ENCODE results near the gene CNOT10. TPM values are rescaled to one million over a fixed set of nuclear protein-coding genes. Genes with fewer than 3 reads are reported as not detected.

Gene CNOT10
- total RNA-seq, 1 experiment from 2014 or later = 26.1 TPM

- Histone ChIP-seq H3K4me3 (ENCODE audit: low read depth in 2 of 2, low read length in 2 of 2) (no peak overlapping the region), H3K27ac (ENCODE audit: low read length) (no peak overlapping the region), H3K27me3 (ENCODE audit: control insufficient read depth, insufficient read depth, low read length) (no peaks in the 10 kb centered on the region; the same call in none of the 2 replicates), H3K4me1 (ENCODE audit: control insufficient read depth, insufficient read depth, low read length) (no peaks in the 10 kb centered on the region), H3K36me3 (ENCODE audit: control insufficient read depth, insufficient read depth, low read length) (no peaks in the 10 kb centered on the region), H3K9me3 (ENCODE audit: control insufficient read depth, insufficient read depth, low read depth, low read length) (no peaks in the 10 kb centered on the region)
- no peak for TF ChIP-seq REST (IDR thresholded peaks at IDR 0.05; ENCODE audit: insufficient read depth in 1 of 2, low read depth in 2 of 2, low read length in 1 of 2)
- TF ChIP-seq SIN3A (IDR thresholded peaks at IDR 0.05; ENCODE audit: borderline replicate concordance, insufficient read depth, low read depth, low read length) = no peak
- no peak for TF ChIP-seq CTCF (IDR thresholded peaks at IDR 0.05)
- no peak for TF ChIP-seq POLR2AphosphoS5 (IDR thresholded peaks at IDR 0.05; ENCODE audit: low read depth, low read length)
- TF ChIP-seq TCF7L2 (IDR thresholded peaks at IDR 0.05; ENCODE audit: low read depth, low read length) = no peak
- intact Hi-C loops (cut with micrococcal nuclease; ENCODE audit: unreplicated experiment) = no loop called here
- ATAC-seq = no peak
- no TSS peak for BruUV-seq (replicated peaks)
- in situ Hi-C loops (cut with HindIII; ENCODE audit: low pct_unique_long_range_greater_than_20kb, low sequenced_read_pairs) = no loop called here
- POLR2A ChIA-PET = no interaction called here
- CTCF ChIA-PET = no interaction called here
- no peak for DNase-seq (ENCODE audit: low read depth, low spot score)
Measured at GRCh38 chr3:32820971-32821685, 136.1 kb downstream of the CNOT10 start.

- in situ Hi-C loops (cut with HindIII; ENCODE audit: low pct_unique_long_range_greater_than_20kb, low sequenced_read_pairs) = no loop called here
- no peak for ATAC-seq
- H3K9me3 ChIP-seq (ENCODE audit: control insufficient read depth, insufficient read depth, low read depth, low read length) = no peaks in the 10 kb centered on the region
- TF ChIP-seq REST (IDR thresholded peaks at IDR 0.05; ENCODE audit: insufficient read depth in 1 of 2, low read depth in 2 of 2, low read length in 1 of 2) = no peak
- no peak for TF ChIP-seq SIN3A (IDR thresholded peaks at IDR 0.05; ENCODE audit: borderline replicate concordance, insufficient read depth, low read depth, low read length)
- no peak for TF ChIP-seq POLR2AphosphoS5 (IDR thresholded peaks at IDR 0.05; ENCODE audit: low read depth, low read length)
- TF ChIP-seq TCF7L2 (IDR thresholded peaks at IDR 0.05; ENCODE audit: low read depth, low read length) = no peak
- no peak for TF ChIP-seq CTCF (IDR thresholded peaks at IDR 0.05)
- no peak overlapping the region for H3K4me3 ChIP-seq (ENCODE audit: low read depth in 2 of 2, low read length in 2 of 2)
- H3K4me1 ChIP-seq (ENCODE audit: control insufficient read depth, insufficient read depth, low read length) = no peaks in the 10 kb centered on the region
- POLR2A ChIA-PET = no interaction called here
- CTCF ChIA-PET = no interaction called here
- intact Hi-C loops (cut with micrococcal nuclease; ENCODE audit: unreplicated experiment) = no loop called here
- no peak for DNase-seq (ENCODE audit: low read depth, low spot score)
- no peaks in the 10 kb centered on the region for H3K36me3 ChIP-seq (ENCODE audit: control insufficient read depth, insufficient read depth, low read length)
- H3K27me3 ChIP-seq (ENCODE audit: control insufficient read depth, insufficient read depth, low read length) = no peaks in the 10 kb centered on the region; the same call in none of the 2 replicates
- no TSS peak for BruUV-seq (replicated peaks)
- H3K27ac ChIP-seq (ENCODE audit: low read length) = no peak overlapping the region
Measured at GRCh38 chr3:32821686-32822296, 136.8 kb downstream of the CNOT10 start.

Measured in Panc1 (cell line).